HG02840 (cell line): Measurements from ENCODE around the gene FOXM1.
"Not testable (repeated sequence)": the region's sequence is repeated elsewhere in the genome, so short reads cannot be mapped to it uniquely, and the experiment has no call there.

Source experiments
- ATAC-seq: cut with Tn5 transposase; IDR thresholded peaks from one replicate; pipeline ENCODE4 v1.9.1; 2021; ENCODE audit warnings: mild to moderate bottlenecking, moderate library complexity, moderate number of reproducible peaks; ENCODE audit not compliant: unreplicated experiment, low FRiP score

The FOXM1 gene

GRCh38 chr12:2886768-2887450 is 9.9 kb upstream of the FOXM1 start:
- no peak for ATAC-seq

- no peak for ATAC-seq
Measured at GRCh38 chr12:2884810-2885209, 7.8 kb upstream of the FOXM1 start.

GRCh38 chr12:2879853-2880252 is 2.9 kb upstream of the FOXM1 start:
- no peak for ATAC-seq

- ATAC-seq: no peak
Measured at GRCh38 chr12:2877953-2878732, 1.2 kb upstream of the FOXM1 start.

DNA sequence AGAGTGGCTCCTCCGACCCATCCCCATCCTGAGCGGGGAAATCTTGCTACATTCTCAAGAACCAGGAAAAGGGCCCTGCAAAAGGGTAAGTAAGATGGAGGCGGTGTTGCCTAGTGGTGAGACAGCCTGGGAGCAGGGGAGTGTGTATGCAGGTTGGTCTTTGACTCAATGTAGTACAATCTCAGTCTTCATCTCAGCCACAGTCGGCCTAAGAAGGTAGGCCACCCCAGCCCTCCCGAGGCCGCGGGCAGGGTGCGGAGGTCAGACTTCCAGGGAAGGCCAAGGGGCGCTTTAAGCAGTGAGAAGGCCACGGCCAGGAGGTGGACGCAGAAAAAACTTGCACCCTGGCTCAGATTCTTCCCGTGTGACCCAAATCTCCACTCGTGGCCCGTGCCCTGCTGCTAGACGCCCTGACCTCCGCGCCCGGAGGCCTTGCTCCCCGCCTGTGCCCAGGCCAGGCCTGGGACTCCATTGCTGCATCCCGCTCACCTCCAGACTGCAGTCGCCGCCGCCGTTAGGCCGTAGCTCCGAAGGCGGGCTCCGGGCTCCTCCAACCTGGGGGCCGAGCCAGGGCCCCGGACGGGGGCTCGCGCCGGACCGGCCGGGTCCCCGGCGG is 435 bp downstream of the FOXM1 start:
- ATAC-seq: peak; percentile 24

GRCh38 chr12:2868986-2869632 is 7.9 kb downstream of the FOXM1 start:
- ATAC-seq: not testable (repeated sequence)

DNA sequence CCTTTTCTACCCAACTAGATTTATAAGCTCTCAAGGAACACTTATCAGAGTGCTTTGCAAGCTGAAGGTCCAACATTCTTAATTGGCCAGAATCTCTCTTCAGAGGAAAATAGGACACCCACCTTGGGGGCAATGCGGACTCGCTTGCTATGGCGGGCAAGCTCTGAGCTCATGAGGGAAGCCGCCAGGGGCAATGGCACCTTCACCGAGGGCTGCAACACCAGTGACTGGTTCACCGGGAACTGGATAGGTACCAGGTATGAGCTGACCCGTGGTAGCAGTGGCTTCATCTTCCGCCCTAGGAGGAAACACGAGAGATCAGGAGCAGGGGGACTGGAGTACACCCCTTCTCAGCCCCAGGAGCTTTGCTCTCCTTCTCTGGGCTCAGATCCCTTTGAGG is 12.8 kb downstream of the FOXM1 start:
- ATAC-seq: no peak

GRCh38 chr12:2863402-2863801 is 13.6 kb downstream of the FOXM1 start:
- not testable (repeated sequence) for ATAC-seq

DNA sequence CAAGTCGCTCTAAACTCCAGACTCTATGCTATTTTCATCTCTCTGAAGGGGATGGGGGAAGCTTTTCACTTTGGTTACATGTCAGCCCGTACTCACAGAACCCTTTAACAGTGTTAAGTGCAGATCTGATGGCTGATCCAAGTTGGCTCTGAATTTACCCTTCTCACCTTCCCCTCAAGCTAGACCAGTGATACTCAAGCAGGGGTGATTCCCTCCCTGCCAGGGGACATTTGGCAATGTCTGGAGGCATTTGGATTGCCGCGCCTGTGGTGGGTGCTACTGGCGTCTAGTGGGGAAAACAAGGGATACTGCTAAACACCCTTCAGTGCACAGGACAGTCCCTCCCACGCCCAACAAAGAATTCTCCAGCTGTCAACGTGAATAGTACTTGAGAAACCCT is 14.1 kb downstream of the FOXM1 start:
- ATAC-seq: no peak

DNA sequence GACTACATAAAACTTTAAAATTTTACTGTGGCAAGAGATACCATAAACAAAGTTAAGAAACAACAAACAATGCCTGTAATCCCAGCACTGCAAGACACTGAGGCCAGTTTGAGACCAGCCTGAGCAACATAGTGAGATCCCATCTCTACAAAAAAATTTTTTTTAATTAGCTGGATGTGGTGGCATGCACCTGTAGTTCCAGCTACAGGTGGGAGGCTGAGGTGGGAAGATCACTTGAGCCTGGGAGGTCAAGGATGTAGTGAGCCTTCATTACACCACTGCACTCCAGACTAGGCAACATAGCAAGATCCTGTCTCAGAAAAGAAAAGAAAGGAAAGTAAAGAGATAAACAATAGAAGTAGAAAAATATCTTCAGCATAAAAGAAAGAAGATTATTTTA is 16.8 kb downstream of the FOXM1 start:
- no peak for ATAC-seq

DNA sequence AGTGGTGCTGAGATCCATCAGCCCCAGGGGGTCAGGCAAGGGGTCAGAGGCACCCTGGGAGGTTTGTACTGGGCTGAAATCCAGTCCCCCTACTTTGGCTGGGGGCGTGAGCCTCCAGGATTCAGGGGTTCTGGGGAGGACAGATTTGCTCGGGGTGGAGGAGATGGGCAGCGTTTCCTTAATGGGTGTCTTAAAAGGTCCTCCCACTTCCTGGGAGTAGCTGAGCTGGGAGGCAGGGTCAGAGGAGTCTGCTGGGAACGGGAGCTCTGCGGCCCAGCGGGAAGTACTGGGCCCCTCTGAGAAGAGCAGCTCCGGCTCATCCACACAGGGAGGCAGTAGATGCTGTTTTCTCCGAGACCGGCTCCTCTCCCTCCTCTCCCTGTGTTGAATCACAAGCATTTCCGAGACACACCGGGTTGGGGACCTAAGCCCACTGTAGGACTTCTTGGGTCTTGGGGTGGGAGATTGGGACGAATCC is 18.0 kb downstream of the FOXM1 start:
- no peak for ATAC-seq

GRCh38 chr12:2858334-2858733 is 18.6 kb downstream of the FOXM1 start:
- ATAC-seq: no peak

DNA sequence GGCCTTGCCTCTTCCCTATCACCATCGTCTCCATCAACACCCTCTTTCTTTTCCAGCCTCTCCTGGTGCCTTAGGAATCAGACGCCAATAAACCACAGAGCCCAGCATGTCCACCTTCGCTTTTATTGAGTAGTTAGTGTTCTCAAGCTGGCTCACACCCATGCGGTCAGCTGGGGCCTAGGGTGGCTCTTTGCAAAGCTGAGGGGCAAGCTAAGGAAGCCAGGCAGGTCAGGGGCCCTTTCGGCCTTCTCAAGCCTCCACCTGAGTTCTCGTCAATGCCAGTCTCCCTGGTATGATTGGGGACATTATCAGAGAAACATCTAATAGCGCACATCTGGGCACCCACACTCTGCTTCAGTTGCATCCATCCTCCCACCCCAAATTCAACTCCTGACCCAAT is 19.4 kb downstream of the FOXM1 start:
- ATAC-seq: no peak

DNA sequence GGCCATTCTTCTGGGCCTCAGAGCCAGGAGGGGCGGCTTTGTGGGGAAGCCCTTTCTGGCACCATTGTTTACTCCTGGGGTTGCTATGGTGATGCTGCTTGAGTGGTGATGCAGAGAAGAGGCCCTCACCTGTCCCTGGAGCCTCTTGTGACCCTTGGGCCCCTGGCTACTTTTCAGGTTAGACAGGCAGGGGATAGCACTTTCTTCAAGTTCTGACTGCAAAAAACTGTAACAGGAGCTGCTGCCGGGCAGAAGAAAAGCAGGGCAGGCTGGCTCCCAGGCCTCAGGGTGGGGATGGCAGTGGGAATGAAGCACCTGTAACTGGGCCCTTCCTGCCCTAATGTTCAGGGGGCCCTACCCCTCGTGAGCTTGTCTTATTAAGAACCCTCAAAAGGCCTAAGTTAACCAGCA is 19.9 kb downstream of the FOXM1 start, which contains the start of gene TEX52:
TSS of gene TEX52 (minus strand) at position 19 of the 411 bp plus-strand sequence. CDS start at position 6, 13 bp downstream.
- no peak for ATAC-seq

DNA sequence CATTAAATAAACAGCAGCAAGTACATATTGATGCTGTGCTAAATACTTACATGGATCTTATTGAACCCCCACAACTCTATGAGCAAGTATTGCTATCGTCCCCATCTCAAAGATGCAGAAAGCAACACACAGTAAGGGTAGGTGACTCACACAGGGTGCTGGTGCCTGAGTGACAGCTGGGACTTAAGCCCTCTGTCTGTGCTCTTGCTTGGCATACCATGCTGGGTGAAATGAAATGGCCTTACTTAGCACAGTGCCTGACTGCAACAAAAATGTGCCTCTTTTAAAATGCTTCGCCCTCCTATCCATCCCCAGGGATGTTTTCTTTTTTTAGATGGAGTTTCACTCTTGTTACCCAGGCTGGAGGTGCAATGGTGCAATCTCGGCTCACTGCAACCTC is 20.9 kb downstream of the FOXM1 start:
- no peak for ATAC-seq

DNA sequence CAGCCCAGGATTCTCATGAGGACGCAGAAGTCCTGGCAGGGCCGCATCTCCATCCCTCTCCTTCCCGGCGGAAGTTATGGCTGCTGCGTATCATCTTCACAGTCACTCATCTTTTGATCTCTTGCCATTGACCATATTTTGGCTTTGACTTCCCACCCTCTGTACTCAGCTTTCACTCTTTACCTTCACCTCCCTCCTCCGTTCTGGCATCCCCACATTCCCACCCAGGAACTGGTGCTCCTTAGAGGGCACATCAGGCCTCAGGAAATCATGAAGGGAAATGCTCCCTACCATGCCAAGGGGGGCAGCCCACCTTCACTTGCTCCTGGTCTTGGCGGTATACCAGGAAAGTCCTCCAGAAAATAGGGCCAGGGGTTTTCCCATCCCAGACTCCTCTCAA is 21.4 kb downstream of the FOXM1 start:
- no peak for ATAC-seq

DNA sequence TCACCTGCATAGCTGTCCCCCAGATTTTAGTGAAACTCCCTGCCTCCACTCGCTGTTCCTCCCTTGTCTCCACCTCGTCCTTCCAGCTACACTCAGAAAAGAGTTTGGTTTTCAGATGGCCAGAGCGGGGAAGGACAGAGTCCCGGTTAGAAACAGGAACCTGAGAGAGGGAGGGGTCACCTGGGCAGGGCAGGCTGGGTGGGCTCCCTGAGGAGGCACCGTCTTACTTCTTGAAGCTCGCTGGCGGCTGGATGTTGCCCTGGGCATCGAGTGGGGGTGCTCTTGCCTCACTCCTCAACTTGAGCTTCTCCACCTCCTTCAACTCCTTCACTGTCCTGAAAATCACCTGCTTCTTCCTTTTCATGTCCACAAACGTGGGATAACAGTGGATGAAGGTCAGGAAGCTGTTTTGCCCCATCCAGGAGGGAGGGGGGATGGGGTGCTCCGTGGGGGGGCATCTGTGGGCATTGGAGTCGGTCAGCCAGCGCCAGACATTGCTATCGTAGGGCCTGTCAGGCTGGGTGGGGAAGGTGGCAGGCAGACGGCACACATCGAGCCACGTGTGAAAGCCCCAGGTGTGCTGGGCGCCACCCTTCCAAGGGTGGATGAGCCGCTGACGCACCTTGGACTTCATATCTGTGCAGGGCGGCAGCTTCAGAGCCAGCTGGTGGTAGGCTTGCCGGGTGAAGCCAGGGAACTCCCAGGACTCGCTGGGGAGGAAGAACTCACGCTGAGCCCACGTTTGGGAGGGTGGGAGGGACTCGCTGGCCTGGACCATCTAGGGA is 22.1 kb downstream of the FOXM1 start:
- ATAC-seq: no peak

DNA sequence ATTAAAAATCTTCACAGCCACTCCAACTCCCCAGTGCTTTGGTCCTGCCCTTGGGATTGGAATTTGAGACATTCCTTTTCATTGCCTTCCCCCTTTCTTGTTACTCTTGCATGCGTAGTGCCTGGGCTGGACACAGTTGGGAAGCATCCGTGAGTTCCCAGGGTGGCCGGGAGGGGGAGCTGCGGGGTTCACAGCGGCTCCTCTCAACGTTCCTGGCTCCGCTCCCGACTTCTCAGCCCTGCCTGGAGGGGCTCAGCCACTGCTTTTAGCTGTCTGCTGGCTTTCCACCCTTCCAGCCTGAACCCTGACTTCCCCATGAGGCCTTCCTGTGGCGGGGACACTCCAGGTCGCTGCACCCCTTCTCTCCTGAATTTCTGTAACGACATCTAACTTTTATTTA is 23.3 kb downstream of the FOXM1 start:
- ATAC-seq: no peak

GRCh38 chr12:2851931-2852330 is 25.0 kb downstream of the FOXM1 start:
- no peak for ATAC-seq

DNA sequence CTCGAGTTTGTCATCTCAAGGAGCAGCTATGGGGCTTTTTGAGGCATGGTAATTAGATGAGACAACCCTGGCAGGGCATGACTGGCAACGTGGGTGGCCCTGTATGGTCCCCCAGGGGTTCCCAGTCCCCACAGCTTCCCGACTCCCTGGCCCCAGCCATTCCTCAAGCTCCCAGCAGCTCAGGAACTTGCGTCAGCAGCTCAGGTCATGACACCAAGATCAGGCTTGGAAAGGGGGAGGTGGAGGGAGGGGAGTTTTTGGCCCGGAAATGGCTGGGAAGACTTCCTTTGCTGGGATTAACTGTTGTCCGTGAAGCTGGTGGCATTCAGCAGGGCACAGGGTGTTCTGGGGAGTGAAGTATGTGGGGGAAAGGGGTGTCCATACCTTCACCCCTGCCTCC is 31.7 kb downstream of the FOXM1 start:
- ATAC-seq: no peak
